Body of pancreas (tissue), 4 donors: ENCODE measurements around the gene CTDSPL2. TPM values are rescaled to one million over a fixed set of nuclear protein-coding genes. Genes with fewer than 3 reads are reported as not detected.

ENCODE experiments used
- ATAC-seq: fragments of 150-250 bp; one replicate; pipeline ENCODE4 v1.9.1; 2016
- DNase-seq, 4 donors: peaks; one replicate each; pipeline ENCODE4 v3.0.0-alpha.2; 2019
- H3K27ac ChIP-seq, 4 donors: fragments of 200-600 bp; sonication (generic); 1 replicate in 3 of 4; 2 replicates in 1 of 4; pipeline versions ENCODE4 v1.5.1 to v1.6.1; 2016 to 2019; ENCODE audit warnings: mild to moderate bottlenecking in 1 of 4, mixed read lengths in 1 of 4, moderate library complexity in 1 of 4
- H3K27me3 ChIP-seq, 2 donors: fragments of 200-600 bp; sonication (generic); one replicate each; pipeline ENCODE4 v1.6.0; 2016; ENCODE audit warnings: mild to moderate bottlenecking in 1 of 2
- H3K36me3 ChIP-seq, 2 donors: fragments of 200-600 bp; sonication (generic); replicated peaks in 1 of 2; 2 replicates each; pipeline ENCODE4 v1.5.1; 2016; ENCODE audit warnings: low read depth in 2 of 2; ENCODE audit not compliant: insufficient read depth in 1 of 2
- H3K4me1 ChIP-seq: fragments of 200-600 bp; sonication (generic); one replicate; pipeline ENCODE4 v1.6.0; 2016
- H3K4me3 ChIP-seq, 2 donors: fragments of 200-600 bp; sonication (generic); 1 replicate in 1 of 2; 2 replicates in 1 of 2; pipeline ENCODE4 v1.5.1; 2016 to 2019
- H3K9me3 ChIP-seq, 3 donors: fragments of 200-600 bp; sonication (generic); 1 replicate in 2 of 3; 2 replicates in 1 of 3; pipeline ENCODE4 v1.5.1; 2016
- CTCF ChIP-seq, 7 experiments: fragments of 450-650 bp in 4 of 7; fragments of 200-600 bp in 3 of 7; sonication (generic) in 3 of 7; IDR thresholded peaks; one replicate each; pipeline ENCODE4 v1.5.1; 2016 to 2019; ENCODE audit warnings: antibody characterized with exemption in 7 of 7
- POLR2A ChIP-seq, 3 donors: fragments of 450-650 bp; IDR thresholded peaks; one replicate each; pipeline ENCODE4 v1.6.1; 2016; ENCODE audit warnings: antibody characterized with exemption in 3 of 3, mild to moderate bottlenecking in 2 of 3
- WGBS, 2 donors: methylation state at CpG; one replicate each; pipeline ENCODE4 v1.1.5; 2017; 5-methylcytosine and 5-hydroxymethylcytosine counted together
- intact Hi-C: fragments of 100-400 bp; cut with DNase I; formaldehyde crosslinking; loops from one replicate; pipeline ENCODE4 v1.15.1; 2023
- total RNA-seq, 2 donors: library from RNA; depleted of rRNA; stranded (reverse); fragments of >200 nt; gene quantifications; one replicate each; pipeline ENCODE4 v1.1.0, GENCODE V29; 2016

The CTDSPL2 gene
- total RNA-seq, 2 donors from 2014 or later, result 5.3 to 10.9 TPM

- H3K27me3 ChIP-seq, result no peaks in the 10 kb centered on the region
- H3K4me1 ChIP-seq, result no peaks in the 10 kb centered on the region
- DNase-seq (no peak), ATAC-seq (peak; percentile 52)
- no peak for TF ChIP-seq POLR2A (IDR thresholded peaks at IDR 0.05)
- peak in 6 of 7 experiments; percentile 39 to 59 (median 46) for TF ChIP-seq CTCF (IDR thresholded peaks at IDR 0.05)
- H3K4me3 ChIP-seq, result no peak overlapping the region
- intact Hi-C loops, result no loop called here
- WGBS, 2 donors, result 71 to 80% methylated on average over 3 of the region's 3 CpGs
- peaks cover 0 to 10% of the 10 kb centered on the region in 2 donors for H3K36me3 ChIP-seq
- H3K27ac ChIP-seq, result no peak overlapping the region
- no peaks in the 10 kb centered on the region for H3K9me3 ChIP-seq
Measured at GRCh38 chr15:44501768-44502366, 74.4 kb downstream of the CTDSPL2 start.

- Histone ChIP-seq H3K27ac (no peak overlapping the region), H3K4me3 (no peak overlapping the region), H3K27me3 (no peaks in the 10 kb centered on the region), H3K36me3 (no peaks in the 10 kb centered on the region), H3K4me1 (no peaks in the 10 kb centered on the region), H3K9me3 (no peaks in the 10 kb centered on the region)
- ATAC-seq, result no peak
- no peak for TF ChIP-seq POLR2A (IDR thresholded peaks at IDR 0.05)
- no peak for TF ChIP-seq CTCF (IDR thresholded peaks at IDR 0.05)
- no peak for DNase-seq
- intact Hi-C loops, result no loop called here
Measured at GRCh38 chr15:44516436-44516835, 89.0 kb downstream of the CTDSPL2 start.

GRCh38 chr15:44519537-44519936, 92.1 kb downstream of the CTDSPL2 start:
- ATAC-seq (no peak), DNase-seq (no peak)
- H3K4me1 ChIP-seq, result no peaks in the 10 kb centered on the region
- no peaks in the 10 kb centered on the region for H3K27me3 ChIP-seq
- H3K36me3 ChIP-seq, result peaks cover 0 to 2% of the 10 kb centered on the region in 2 donors
- TF ChIP-seq CTCF (IDR thresholded peaks at IDR 0.05) (no peak), POLR2A (IDR thresholded peaks at IDR 0.05) (no peak)
- H3K27ac ChIP-seq, result no peak overlapping the region
- no peak overlapping the region for H3K4me3 ChIP-seq
- intact Hi-C loops, result no loop called here
- WGBS, 2 donors, result 87 to 96% methylated on average over 6 of the region's 6 CpGs
- H3K9me3 ChIP-seq, result no peaks in the 10 kb centered on the region

GRCh38 chr15:44525018-44525417, 97.6 kb downstream of the CTDSPL2 start:
- peaks cover 0 to 2% of the 10 kb centered on the region in 2 donors for H3K36me3 ChIP-seq
- WGBS, 2 donors, result 100% methylated on average over 1 of the region's 1 CpG

More at GRCh38 chr15:44525018-44525417, 97.6 kb downstream of the CTDSPL2 start:
- Histone ChIP-seq H3K9me3 (no peaks in the 10 kb centered on the region), H3K4me1 (no peaks in the 10 kb centered on the region), H3K27ac (no peak overlapping the region), H3K4me3 (no peak overlapping the region), H3K27me3 (no peaks in the 10 kb centered on the region)
- no peak for ATAC-seq
- intact Hi-C loops, result no loop called here
- TF ChIP-seq CTCF (IDR thresholded peaks at IDR 0.05) (no peak), POLR2A (IDR thresholded peaks at IDR 0.05) (no peak)
- no peak for DNase-seq
